SK-N-MC (cell line): ENCODE measurements around the gene ADAMTS13.
A peak's percentile ranks its signal among the peaks of the same experiment; 100 is the strongest.
"Not testable (repeated sequence)": the region's sequence is repeated elsewhere in the genome, so short reads cannot be mapped to it uniquely, and the experiment has no call there.

ENCODE experiments used
- DNase-seq: peaks from one replicate; pipeline ENCODE4 v3.0.0-alpha.2; 2011; ENCODE audit warnings: low read depth, low spot score
- H3K27ac ChIP-seq: fragments of 200-600 bp; sonication (generic); 2 replicates; pipeline ENCODE4 v1.5.1; 2016; ENCODE audit warnings: mixed run types
- H3K36me3 ChIP-seq: fragments of 200-600 bp; sonication (generic); 2 replicates; pipeline ENCODE4 v1.6.1; 2017; ENCODE audit warnings: antibody characterized with exemption, low read length, mixed read lengths; ENCODE audit not compliant: insufficient read depth
- H3K4me3 ChIP-seq: fragments of 200-600 bp; sonication (generic); 2 replicates; pipeline ENCODE4 v1.5.1; 2016
- H3K9ac ChIP-seq: fragments of 200-600 bp; sonication (generic); 2 replicates; pipeline ENCODE4 v1.8.0; 2017; ENCODE audit warnings: mixed run types, mixed read lengths; ENCODE audit not compliant: insufficient read length
- H3K9me3 ChIP-seq: fragments of 200-600 bp; sonication (generic); 2 replicates; pipeline ENCODE4 v1.6.1; 2017; ENCODE audit warnings: low read depth, mild to moderate bottlenecking, antibody characterized with exemption, low read length, moderate library complexity, mixed read lengths
- EZH2 ChIP-seq: fragments of 200-600 bp; sonication (generic); IDR thresholded peaks from one replicate; pipeline ENCODE4 v1.6.1; 2017; ENCODE audit warnings: antibody characterized with exemption
- FOXP2 ChIP-seq: optimal IDR thresholded peaks from 2 replicates; pipeline ENCODE3; 2011; ENCODE audit warnings: mild to moderate bottlenecking, moderate library complexity; ENCODE audit not compliant: insufficient read depth; ENCODE audit errors: extremely low read length, control extremely low read depth
- POLR2AphosphoS5 ChIP-seq: IDR thresholded peaks from 2 replicates; pipeline ENCODE4 v1.6.1; 2012; ENCODE audit warnings: mild to moderate bottlenecking, low read depth, low read length, borderline replicate concordance

Gene ADAMTS13

DNA sequence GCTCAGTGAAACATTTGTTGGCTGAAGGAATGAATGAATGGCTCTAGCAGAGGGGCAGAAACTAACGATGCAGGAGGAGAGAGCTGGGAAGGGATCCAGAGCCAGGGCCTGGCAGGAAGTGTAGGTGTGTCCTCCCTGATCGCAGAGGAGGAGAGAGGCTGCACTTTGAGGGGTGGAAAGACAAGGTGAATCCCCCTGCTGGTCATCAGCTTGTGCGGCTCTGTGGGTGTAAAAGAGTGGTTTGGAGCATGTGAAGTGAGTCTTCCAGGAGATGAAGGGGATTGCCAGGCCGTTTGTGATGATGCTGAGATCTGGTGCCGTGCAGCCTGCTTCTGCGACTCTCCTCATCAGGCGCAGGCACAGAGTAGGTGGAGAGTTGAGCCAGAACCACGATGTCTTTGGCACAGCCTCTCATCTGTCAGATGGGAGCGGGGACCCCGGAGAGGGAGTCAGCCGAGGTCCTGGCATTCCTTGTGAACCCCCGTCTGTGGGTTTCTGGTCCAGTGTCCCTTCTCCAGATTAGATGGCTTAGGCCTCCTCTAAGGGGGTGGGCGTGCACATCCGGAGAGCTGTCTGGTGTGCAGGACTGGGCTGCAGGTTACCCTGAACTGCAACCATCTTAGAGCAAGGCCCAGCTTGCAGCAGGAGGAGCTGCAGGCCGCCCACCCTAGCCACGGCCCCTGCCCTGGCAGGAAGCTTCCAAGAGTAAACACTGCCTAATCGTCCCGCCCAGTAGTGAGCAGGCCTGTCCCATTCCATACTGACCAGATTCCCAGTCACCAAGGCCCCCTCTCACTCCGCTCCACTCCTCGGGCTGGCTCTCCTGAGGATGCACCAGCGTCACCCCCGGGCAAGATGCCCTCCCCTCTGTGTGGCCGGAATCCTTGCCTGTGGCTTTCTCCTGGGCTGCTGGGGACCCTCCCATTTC is at the start of gene ADAMTS13:
ADAMTS13 (plus strand) TSS at position 753 of the 928 bp plus-strand sequence; CDS start at position 830, 77 bp downstream.
- Histone ChIP-seq H3K9ac (no peak within 1 kb of the TSS), H3K9me3 (no peaks in the 10 kb centered on the region), H3K36me3 (no peaks in the 10 kb centered on the region), H3K27ac (no peak within 1 kb of the TSS), H3K4me3 (no peak within 1 kb of the TSS)
- DNase-seq: no peak
- TF ChIP-seq FOXP2 (no peak), POLR2AphosphoS5 (no peak), EZH2 (no peak)

DNA sequence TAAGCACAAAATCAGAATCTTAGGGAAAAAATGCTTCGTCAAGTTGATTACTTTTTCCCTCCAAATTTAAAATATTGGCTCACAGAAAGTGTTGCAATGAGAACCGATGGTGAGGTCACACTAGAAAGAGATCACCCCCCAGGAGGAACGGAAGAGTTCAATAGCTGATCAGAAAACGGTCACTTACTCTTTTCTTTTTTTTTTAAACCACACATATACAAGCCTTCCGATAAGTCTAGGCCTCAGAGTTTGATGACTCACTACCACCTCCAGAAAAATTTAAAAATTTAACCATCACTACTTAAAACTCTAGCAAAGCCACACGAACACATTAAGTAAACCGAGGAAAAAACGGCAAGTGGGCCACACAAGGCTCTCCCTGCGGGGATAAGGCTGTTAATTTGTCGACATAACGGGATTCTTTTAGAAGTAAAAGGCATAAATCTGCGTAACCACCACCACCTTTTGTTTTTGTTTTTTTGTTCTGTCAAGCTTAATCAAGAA is 47.5 kb upstream of the ADAMTS13 start:
- H3K4me3 ChIP-seq: peak overlapping the region; percentile 95
- H3K36me3 ChIP-seq: peaks cover 24% of the 10 kb centered on the region; the same call in 1 of the 2 replicates

DNA sequence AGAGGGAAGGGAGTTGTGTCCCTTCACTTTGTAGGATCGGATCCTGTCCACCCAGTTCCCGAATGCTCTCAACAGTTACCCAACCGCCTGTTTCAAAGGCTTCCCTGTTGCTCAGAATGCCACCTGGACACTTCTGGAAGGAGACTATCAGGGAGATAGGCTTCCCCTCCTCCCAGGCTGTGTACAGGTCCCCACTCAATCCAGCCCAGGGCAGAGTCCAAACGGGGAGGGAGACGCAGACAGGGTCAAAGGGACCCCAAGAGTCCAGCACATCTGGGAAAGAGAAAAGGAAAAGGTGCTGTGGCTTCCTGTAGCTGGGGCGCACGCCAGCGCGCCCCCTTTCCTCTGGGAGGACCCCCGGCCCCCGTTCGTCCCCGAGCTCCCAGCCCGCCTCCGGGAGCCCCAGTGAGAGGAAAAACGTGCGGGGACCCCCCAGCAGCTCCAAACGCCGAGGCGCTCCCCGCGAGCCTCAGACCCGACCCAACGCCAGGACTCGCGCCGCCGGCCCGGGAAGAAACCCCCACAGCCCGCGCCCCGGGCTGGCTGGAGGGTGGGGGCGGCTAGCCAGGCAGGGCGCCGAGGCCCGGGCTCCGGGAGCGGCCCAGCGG is 46.9 kb upstream of the ADAMTS13 start:
- Histone ChIP-seq H3K4me3 (peak overlapping the region; percentile 95), H3K27ac (peak overlapping the region; percentile 87), H3K9ac (peak overlapping the region; percentile 88), H3K36me3 (peaks cover 19% of the 10 kb centered on the region; the same call in 1 of the 2 replicates), H3K9me3 (no peaks in the 10 kb centered on the region)
- no peak for TF ChIP-seq FOXP2
- no peak for DNase-seq

More for the DNA sequence above, 47.5 kb upstream of the ADAMTS13 start:
- Histone ChIP-seq H3K9me3 (no peaks in the 10 kb centered on the region), H3K27ac (no peak overlapping the region; the same call in 1 of the 2 replicates), H3K9ac (peak overlapping the region; percentile 88)
- TF ChIP-seq POLR2AphosphoS5 (no peak), EZH2 (no peak), FOXP2 (no peak)
- DNase-seq: no peak

GRCh38 chr9:133375724-133376654 is 46.2 kb upstream of the ADAMTS13 start, which contains the start of the genes STKLD1 and SURF4:
STKLD1 (plus strand) TSS chr9:133376366; CDS start chr9:133376474, 108 bp downstream.
SURF4 (minus strand) TSS chr9:133376060; CDS start chr9:133375969, 91 bp downstream.
- DNase-seq: peak; percentile 45
- Histone ChIP-seq H3K9me3 (no peaks in the 10 kb centered on the region), H3K27ac (peak within 1 kb of the TSS; percentile 87), H3K9ac (peak within 1 kb of the TSS; percentile 88), H3K4me3 (peak within 1 kb of the TSS; percentile 95), H3K36me3 (peaks cover 12% of the 10 kb centered on the region; the same call in 1 of the 2 replicates)
- TF ChIP-seq FOXP2 (no peak), EZH2 (no peak), POLR2AphosphoS5 (peak; percentile 33; the same call in 1 of the 2 replicates)

- peaks cover 12% of the 10 kb centered on the region; the same call in 1 of the 2 replicates for H3K36me3 ChIP-seq
- H3K9me3 ChIP-seq, H3K27ac ChIP-seq, H3K4me3 ChIP-seq, H3K9ac ChIP-seq, DNase-seq: not testable (repeated sequence)
Measured at GRCh38 chr9:133377280-133377679, 44.9 kb upstream of the ADAMTS13 start.

- Histone ChIP-seq H3K4me3 (no peak overlapping the region), H3K27ac (no peak overlapping the region), H3K36me3 (peaks cover 7% of the 10 kb centered on the region; the same call in 1 of the 2 replicates), H3K9me3 (no peaks in the 10 kb centered on the region), H3K9ac (no peak overlapping the region)
- no peak for DNase-seq
- TF ChIP-seq FOXP2 (no peak), POLR2AphosphoS5 (no peak), EZH2 (no peak)
Measured at GRCh38 chr9:133377721-133378216, 44.4 kb upstream of the ADAMTS13 start.

DNA sequence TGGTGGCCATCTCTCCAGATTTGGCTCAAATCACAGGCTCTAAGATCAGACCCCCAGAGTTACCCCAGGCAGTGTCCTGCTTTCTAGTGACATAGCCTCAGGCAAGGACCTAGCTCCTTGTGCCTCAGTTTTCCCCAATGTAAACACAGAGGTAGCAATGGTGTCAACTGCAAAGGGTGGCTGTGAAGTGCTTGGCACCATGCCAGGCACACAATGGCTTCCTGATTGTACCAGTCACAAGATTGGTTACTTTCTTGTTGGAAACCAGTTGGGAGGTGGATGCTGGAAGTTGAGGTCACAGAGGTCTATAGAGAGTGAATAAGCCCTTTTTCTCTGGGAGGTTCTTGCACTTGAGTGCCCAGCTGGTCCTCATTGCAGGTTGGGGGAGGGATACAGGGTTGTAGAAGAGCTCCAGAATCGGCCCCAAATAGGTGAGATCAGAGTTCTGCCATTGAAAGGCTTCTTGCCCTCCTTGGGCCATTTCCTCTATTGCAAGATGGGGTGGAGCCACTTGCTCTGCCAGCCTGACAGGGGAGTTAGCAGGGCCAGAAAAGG is 43.7 kb upstream of the ADAMTS13 start:
- no peak for TF ChIP-seq FOXP2
- no peak for TF ChIP-seq POLR2AphosphoS5
- TF ChIP-seq EZH2: no peak
- DNase-seq: no peak
- Histone ChIP-seq H3K36me3 (no peaks in the 10 kb centered on the region; the same call in 1 of the 2 replicates), H3K9me3 (no peaks in the 10 kb centered on the region), H3K4me3 (no peak overlapping the region), H3K9ac (no peak overlapping the region), H3K27ac (no peak overlapping the region)
